Astrocyte of the cerebellum (primary cell): ENCODE results near the gene IVNS1ABP.

Experiments
- DNase-seq: peaks from one replicate; pipeline ENCODE4 v3.0.0-alpha.2; 2011; ENCODE audit warnings: low read depth
- H3K4me3 ChIP-seq: 2 replicates; pipeline ENCODE4 v1.5.1; 2011; ENCODE audit warnings: mild to moderate bottlenecking, low read depth, low read length, moderate library complexity
- in situ Hi-C: cut with HindIII; loops from 2 replicates; pipeline ENCODE4 v1.10.0; 2017; ENCODE audit warnings: low sequenced_read_pairs
- TF ChIP-seq, protein P1 (sequence below): IDR thresholded peaks from 2 replicates; pipeline ENCODE4 v1.5.1; 2012; ENCODE audit warnings: low read length, low read depth, moderate library complexity, mild to moderate bottlenecking; ENCODE audit errors: missing control alignments

The IVNS1ABP gene

DNA sequence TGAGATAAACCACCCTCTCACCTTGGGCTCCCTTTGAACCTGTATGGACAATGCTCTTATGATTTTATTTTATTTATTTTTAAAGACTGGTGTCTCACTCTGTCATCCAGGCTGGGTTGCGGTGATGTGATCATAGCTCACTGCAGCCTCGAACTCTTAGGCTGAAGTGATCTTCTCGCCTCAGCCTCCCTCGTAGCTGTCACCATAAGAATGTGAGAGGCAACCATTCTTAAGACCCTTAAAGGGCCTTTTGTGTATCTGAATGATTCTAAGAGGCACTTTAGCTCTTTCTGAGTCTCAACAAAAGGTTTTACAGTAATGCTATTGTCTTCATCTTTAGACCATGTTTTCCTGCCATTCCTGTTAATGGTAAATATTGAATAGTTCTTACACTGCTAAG lies 67.0 kb downstream of the IVNS1ABP start:
- H3K4me3 ChIP-seq = no peak overlapping the region
- no peak for DNase-seq
- in situ Hi-C loops = no loop called here
- TF ChIP-seq, protein P1, sequence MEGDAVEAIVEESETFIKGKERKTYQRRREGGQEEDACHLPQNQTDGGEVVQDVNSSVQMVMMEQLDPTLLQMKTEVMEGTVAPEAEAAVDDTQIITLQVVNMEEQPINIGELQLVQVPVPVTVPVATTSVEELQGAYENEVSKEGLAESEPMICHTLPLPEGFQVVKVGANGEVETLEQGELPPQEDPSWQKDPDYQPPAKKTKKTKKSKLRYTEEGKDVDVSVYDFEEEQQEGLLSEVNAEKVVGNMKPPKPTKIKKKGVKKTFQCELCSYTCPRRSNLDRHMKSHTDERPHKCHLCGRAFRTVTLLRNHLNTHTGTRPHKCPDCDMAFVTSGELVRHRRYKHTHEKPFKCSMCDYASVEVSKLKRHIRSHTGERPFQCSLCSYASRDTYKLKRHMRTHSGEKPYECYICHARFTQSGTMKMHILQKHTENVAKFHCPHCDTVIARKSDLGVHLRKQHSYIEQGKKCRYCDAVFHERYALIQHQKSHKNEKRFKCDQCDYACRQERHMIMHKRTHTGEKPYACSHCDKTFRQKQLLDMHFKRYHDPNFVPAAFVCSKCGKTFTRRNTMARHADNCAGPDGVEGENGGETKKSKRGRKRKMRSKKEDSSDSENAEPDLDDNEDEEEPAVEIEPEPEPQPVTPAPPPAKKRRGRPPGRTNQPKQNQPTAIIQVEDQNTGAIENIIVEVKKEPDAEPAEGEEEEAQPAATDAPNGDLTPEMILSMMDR = no peak

DNA sequence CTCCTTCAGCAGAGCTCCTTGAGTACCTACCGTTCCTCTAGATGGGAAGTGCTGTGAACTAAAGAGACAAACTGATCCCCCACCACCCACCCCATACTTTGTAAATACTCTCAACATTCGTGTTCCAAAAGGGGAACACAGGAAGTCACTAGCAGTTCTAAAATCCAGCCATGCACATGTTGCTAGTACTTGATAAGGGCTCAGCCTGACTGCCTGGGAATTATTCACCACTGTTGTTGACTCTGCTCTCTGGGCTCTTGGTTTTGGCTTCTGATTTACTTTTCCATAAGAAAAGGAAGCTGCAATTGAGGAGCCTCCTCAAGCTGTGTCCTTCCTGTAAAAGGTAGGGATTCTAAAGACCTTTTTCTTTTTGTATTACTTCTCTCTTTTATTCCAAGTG lies 67.5 kb downstream of the IVNS1ABP start:
- no peak for DNase-seq
- no peak overlapping the region for H3K4me3 ChIP-seq
- in situ Hi-C loops = no loop called here
- TF ChIP-seq, protein P1 = no peak
